ENCODE data around the gene GPX4.

DNA sequence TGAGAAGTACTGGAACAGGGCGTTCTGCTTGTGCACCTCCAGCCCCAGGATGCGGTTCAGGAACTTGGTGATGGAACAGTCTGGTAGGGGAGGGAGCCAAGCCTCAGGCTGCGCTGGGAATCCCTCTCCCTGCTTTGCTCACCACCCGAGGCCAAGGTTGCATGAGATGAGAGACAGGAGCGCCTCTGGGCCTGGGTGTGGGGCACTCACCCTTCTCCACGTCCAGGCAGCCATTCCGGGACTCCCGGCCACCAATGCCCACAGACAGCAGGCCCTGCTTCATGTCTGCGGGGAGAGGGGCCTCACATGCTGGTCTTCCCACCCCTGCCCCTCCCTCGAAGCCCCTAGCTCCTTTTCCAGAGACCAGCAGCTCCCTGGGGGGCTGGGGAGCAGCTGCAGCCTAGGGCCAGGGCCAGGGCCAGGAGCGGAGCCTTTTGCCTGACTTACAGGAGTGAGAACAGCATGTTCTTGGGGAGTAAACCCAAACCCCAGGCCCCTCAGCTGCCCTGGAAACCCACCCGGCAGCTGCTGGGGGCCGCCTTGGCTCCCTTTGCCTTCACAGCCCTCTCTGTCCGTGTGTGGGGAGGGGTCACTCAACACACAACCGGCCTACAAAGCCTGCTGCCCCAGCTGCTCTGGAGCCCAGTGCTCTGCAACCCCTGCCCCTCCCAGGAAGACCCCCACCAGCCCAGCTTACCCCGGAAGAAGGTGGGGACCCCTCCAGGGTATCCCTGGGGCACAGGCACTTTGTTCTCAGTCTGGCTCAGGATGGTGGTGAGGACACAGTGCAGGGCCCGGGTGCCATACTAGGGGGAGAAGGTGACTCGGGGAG lies 7.2 kb downstream of the GPX4 start:
- TF ChIP-seq, protein P1, sequence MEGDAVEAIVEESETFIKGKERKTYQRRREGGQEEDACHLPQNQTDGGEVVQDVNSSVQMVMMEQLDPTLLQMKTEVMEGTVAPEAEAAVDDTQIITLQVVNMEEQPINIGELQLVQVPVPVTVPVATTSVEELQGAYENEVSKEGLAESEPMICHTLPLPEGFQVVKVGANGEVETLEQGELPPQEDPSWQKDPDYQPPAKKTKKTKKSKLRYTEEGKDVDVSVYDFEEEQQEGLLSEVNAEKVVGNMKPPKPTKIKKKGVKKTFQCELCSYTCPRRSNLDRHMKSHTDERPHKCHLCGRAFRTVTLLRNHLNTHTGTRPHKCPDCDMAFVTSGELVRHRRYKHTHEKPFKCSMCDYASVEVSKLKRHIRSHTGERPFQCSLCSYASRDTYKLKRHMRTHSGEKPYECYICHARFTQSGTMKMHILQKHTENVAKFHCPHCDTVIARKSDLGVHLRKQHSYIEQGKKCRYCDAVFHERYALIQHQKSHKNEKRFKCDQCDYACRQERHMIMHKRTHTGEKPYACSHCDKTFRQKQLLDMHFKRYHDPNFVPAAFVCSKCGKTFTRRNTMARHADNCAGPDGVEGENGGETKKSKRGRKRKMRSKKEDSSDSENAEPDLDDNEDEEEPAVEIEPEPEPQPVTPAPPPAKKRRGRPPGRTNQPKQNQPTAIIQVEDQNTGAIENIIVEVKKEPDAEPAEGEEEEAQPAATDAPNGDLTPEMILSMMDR (conservative IDR thresholded peaks at IDR 0.05; ENCODE audit: low read depth in 2 of 2): no peak
- no peak for TF ChIP-seq POLR2AphosphoS5 (IDR thresholded peaks at IDR 0.05; ENCODE audit: low read depth)
- no peak for TF ChIP-seq NANOG (IDR thresholded peaks at IDR 0.05; ENCODE audit: borderline replicate concordance)
- no peak for TF ChIP-seq EZH2 (IDR thresholded peaks at IDR 0.05; ENCODE audit: low read depth, unreplicated experiment)
- no peak for TF ChIP-seq EZH2phosphoT487 (IDR thresholded peaks at IDR 0.05; ENCODE audit: unreplicated experiment)
